Stimulated activated CD4-positive, alpha-beta T cell treated with anti-CD3 and anti-CD28 coated beads, Interleukin-1b, Interleukin-23, amount 100 ng/mL, for 4 hours (primary cell): Measurements from ENCODE around the gene ABHD15.
A peak's percentile ranks its signal among the peaks of the same experiment; 100 is the strongest.

ENCODE experiments used
- DNase-seq, 2 donors: peaks; one replicate each; pipeline ENCODE4 v3.0.0-alpha.2; 2020; ENCODE audit warnings: low read depth in 2 of 2

Gene ABHD15, protein sequence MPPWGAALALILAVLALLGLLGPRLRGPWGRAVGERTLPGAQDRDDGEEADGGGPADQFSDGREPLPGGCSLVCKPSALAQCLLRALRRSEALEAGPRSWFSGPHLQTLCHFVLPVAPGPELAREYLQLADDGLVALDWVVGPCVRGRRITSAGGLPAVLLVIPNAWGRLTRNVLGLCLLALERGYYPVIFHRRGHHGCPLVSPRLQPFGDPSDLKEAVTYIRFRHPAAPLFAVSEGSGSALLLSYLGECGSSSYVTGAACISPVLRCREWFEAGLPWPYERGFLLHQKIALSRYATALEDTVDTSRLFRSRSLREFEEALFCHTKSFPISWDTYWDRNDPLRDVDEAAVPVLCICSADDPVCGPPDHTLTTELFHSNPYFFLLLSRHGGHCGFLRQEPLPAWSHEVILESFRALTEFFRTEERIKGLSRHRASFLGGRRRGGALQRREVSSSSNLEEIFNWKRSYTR

DNA sequence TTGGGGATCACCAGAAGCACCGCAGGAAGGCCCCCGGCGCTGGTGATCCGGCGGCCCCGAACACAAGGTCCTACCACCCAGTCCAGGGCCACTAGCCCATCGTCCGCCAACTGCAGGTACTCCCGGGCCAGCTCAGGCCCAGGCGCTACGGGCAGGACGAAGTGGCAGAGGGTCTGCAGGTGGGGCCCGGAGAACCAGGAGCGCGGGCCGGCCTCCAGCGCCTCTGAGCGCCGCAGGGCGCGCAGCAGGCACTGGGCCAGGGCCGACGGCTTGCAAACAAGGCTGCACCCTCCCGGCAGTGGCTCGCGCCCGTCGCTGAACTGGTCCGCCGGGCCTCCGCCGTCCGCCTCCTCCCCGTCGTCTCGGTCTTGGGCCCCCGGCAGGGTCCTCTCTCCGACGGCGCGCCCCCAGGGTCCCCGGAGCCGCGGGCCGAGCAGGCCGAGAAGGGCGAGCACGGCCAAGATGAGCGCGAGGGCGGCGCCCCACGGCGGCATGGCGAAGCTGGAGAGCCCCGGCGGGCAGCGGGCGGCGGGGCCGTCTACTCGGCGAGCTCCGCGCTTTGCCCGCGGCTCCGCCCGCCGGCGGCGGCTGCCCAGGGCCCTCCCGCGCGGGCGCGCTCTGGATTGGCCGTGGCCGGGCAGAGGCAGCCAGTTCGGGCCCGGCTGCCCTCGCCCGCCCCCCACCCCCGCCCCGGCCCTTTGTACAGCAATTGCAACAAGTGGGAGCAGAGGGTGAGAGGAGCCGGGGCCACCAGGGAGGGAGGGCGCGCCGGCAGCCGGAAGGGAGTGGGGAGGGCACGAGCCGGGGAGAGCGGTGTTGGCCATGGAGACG, at the start of gene ABHD15:
Gene ABHD15, minus strand, starts transcription at position 565 of the 831 bp plus-strand sequence. Its CDS starts 71 bp downstream, at position 494.
- peak in 1 of 2 donors; percentile 57 for DNase-seq

DNA sequence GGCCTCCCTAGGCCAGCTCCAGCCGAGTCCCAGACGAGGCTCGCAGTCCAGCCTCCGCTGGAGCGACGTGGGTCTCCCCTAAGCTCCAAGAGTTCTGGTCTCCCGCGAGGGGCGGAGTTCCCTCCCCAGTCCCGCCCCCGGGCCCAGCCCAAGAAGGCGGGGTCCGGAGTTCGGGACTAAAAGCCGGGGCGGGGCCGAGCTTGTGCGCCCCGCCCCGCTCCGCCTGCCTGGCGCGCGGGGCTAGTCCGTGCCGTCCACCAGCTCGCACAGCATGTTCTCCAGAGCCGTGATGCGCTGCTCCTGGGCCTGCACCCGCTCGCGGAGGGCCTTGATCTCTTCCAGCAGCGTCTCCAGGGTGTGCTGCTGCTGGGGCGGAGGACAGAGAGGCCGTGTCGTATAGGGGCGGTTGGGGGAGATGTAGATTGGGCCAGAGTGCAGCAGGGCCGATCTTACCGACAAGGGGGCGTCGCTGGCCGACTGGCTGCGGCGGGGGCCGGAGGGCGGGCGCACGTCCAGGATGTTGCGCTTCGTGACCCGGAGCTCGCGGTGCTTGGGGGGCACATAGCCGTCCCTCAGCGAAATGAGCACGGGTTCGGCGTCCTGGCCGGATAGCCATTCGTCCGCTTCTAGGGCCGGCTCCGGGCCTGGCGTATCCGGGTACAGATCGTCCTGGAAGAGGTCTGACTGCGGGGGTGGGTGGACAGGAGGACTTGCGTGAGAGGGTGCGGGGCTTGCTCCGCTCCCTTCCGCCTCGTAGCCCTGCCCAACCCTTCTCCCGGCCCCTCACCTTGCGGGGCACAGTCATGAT, 48.9 kb upstream of the ABHD15 start:
- DNase-seq, result peak; percentile 73 to 83

DNA sequence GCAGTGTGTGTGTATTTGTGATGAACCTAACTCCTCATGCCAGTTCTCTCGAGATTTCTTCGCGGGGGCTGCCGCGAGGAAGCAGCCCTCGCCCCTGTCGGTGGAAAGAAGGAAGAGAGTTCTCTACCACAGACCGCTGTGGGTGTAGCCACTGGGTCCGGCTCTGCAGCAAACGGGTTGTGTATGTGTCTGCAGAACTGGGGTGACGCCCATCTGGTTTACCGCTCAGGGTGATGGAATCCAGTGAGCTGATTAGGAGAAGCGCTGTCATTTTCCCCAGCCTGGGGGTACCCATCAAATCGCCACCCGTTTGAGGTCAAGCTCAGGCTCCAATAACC, 48.2 kb upstream of the ABHD15 start:
- no peak for DNase-seq

DNA sequence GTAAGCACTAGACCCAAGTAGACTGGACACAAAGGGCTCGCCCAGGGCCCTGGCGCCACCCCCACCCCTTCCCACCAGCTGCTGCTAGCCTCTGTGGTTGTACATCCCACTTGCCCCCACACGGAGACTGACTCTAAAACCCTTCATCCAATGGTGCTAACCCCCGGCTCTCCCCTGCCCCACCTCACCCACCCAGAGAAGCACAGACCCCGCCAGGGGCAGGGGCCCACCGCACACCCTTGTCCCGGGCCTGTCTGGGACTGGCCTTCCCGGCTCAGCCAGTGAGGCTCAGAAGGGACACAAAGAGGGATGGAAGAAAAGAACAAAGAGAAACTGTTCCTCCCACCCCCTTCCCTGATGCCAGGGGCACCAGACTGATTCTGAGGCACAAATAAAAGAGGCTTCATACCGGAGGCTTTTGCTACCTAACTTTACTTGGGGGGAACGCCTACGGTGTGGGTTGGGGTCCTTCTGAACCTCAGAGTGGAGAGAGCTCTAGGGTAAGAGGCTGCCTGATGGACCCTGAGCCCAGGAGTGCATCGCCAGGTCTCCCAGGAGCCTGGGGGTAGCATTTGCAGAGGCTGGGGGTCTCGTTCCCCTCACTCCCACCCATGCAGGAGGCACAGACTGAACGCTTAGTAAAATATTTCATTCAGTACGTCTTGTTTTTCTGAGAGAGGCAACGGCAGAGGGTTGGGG, 47.7 kb upstream of the ABHD15 start:
- no peak for DNase-seq

DNA sequence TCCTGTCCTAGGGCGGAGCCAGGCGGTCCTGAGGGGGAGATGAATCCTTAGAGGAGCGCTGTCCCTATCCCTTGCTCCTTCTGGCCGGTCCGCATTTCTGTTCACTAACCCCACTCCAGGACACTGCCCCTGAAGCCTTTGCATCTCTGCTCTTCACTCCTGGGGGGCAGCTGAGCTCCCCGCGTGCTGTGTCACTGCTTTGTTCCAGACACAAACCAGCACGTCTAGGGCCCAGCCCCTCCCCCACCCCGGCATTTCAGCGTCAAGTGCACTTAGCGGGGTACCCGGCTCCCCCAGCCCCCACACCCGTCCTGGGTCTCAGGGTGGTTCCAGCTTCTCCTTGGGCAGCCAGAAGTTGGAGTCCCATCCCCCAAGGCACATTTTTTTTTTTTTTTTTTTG, 47.0 kb upstream of the ABHD15 start:
- DNase-seq, result no peak

DNA sequence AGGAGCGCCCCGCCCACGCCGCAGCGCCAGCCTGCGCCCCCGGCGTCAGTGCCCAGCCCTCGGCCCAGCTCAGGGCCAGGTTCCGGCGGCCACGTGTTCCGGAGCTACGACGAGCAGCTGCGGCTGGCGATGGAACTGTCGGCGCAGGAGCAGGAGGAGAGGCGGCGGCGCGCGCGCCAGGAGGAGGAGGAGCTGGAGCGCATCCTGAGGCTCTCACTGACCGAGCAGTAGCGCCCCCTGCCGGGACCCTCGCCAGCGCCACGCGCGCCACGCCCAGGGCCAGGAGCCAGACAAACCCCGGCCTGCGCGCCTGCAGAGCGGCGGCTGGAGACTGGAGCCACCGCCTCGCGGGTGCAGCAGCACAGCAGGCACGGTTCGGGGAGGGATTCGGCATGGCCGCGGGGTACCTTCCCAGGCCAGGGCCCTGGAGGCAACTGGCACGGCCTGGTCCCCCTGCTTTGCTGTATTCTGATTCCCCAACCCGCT, 46.6 kb upstream of the ABHD15 start:
- DNase-seq, result peak; percentile 91 to 96

DNA sequence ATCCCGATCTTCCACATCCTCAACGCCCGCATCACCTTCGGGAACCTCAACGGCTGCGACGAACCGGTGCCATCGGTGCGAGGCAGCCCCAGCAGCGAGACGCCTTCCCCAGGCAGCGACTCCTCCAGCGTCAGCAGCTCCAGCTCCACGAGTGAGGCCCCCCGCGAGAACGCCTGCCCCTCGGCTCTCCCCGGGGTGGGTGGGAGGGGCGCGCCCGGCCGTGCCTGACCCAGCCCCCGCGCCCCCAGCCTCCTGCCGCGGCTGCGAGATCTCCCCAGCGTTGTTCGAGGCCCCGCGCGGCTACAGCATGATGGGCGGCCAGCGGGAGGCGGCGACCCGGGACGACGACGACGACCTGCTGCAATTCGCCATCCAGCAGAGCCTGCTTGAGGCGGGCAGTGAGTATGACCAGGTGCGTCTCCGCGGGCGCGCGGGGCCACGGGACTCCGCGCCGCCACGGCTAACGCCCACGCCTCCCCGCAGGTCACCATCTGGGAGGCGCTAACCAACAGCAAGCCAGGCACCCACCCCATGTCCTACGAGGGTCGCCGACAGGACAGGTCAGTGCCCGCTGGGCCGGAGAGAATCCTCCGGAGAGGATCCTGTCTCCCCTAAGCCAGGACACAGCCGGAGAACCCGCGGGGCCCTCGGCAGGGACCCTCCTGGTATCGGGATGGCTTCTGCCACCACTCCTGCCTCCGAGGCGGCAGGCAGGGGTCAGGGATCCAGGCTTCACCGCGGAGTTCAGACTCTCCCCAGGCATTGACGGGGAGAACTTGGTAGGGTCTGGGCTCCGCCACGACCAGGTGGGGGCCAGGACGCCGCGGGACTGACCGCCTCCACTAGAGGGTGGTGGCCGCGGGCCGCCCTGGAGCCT, 45.8 kb upstream of the ABHD15 start:
- no peak for DNase-seq

DNA sequence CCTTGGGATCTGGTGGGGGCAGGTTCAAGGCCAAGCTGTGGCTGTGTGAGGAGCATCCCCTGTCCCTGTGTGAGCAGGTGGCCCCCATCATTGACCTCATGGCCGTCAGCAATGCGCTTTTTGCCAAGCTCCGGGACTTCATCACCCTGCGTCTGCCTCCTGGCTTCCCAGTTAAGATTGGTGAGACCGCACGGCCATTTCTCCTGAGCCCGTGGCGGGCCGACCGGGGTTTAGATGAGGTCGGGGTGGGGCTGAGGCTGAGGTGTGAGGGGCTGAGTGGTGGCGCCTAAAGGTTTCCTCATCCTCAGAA, 45.2 kb upstream of the ABHD15 start:
- no peak for DNase-seq

DNA sequence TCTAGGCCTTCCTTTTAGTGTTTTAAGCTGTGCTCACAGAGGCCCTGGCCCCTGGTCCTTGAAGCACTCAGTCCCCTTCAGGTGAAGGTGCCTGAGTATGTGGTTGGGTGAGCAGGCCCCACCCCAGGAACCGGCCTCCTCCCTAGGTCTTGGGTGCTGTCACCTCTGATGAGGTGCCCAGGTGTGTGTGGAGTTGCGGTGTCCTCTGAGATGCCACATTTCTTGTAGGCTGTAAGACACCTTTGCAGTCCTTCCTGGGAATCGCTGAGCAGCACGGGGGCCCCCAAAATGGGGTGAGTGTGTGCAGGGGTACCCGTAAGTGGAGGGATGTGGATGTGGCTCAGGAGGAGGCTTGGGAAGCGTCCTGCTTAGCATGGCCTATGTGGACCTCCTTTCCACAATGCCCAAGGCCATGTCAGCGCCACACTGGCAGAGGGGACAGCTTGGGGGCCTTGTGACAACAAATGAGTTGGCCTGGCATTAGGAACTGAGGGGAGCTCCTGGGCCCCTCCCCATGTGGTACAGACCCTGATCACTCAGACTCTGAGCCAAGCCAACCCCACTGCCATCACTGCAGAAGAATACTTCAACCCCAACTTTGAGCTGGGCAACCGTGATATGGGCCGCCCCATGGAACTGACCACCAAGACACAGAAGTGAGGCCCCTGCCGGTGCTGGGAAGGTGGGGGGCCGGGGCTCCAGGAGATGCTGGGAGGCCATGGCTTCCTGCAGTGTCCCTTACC, 44.7 kb upstream of the ABHD15 start:
- DNase-seq, result no peak

DNA sequence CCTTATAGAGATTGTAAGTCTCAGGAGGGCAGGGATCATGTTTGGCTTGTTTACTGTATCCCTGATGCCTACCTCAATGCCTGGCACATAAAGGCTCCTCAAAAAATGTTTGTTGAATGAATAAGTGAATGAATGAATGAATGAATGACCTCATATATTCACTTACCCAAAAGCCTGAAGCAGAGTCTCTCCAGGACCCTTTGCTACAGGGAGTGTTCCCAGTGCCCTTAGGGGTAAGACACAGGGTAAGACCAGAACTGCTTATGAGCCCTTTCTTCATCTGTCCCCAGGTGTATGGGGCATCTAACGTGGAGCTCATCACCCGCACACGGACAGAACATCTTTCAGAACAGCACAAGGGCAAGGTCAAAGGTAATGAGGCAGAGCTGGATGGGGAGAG, 43.6 kb upstream of the ABHD15 start:
- DNase-seq, result no peak

DNA sequence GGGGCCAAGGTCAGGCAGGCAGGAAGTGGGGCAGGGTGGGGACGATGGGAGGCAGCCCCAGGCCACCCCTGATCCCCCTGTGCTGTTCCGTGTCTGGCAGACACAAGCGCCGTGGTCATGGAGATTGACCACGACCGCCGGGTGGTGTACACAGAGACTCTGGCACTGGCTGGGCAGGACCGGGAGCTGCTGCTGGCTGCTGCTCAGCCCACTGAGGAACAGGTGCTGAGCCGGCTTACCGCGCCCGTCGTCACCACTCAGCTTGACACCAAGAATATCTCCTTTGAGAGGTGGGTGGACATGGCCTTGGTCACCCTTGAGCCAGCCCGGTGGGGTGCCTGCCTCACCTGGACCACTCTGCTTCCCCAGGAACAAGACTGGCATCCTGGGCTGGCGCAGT, 42.1 kb upstream of the ABHD15 start:
- DNase-seq, result no peak

DNA sequence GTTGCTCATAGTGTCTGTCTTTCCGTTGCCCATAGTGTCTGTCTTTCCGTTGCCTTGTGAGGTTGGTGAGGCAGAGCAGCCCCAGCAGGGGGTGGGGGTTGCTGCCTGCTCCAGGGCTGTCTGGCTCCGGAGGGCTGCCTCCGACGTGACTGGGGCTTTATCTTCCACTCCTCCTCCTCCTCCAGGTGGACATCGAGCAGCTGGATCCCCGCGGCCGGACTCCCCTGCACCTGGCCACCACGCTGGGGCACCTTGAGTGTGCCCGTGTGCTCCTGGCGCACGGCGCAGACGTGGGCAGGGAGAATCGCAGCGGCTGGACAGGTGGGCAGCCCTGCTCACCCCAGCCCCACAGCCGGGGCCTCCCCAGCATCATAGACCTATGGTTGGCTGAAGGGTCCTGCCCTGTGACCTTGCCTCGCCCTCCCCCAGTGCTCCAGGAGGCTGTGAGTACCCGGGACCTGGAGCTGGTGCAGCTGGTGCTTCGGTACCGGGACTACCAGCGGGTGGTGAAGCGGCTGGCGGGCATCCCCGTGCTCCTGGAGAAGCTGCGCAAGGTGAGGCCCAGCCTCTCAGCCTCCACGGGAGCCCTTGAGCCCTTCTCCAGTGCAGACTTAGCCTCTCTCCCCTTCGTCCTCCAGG, 40.8 kb upstream of the ABHD15 start:
- DNase-seq, result no peak

DNA sequence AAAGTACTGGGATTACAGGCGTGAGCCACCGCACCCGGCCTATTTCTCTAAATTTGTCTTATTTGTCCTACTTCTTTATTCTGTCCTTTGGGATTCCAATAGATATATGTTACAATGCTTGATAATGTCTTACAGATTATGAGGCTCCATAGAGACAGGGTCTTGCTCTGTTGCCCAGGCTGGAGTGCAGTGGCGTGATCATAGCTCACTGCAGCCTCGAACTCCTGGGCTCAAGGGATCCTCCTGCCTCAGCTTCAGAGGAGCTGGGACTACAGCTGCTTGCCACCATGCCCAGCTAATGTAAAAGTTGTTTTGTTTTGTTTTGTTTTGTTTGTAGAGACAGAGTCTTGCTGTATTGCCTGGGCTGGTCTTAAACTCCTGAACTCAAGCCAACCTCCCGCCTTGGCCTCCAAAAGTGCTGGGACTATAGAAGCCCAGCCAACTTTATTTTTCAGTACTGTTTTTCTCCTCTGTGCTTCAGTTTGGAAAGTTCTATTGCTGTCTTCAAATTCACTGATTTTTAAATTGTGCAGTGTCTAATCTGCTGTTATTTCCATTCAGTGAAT, 36.4 kb upstream of the ABHD15 start:
- DNase-seq, result no peak

DNA sequence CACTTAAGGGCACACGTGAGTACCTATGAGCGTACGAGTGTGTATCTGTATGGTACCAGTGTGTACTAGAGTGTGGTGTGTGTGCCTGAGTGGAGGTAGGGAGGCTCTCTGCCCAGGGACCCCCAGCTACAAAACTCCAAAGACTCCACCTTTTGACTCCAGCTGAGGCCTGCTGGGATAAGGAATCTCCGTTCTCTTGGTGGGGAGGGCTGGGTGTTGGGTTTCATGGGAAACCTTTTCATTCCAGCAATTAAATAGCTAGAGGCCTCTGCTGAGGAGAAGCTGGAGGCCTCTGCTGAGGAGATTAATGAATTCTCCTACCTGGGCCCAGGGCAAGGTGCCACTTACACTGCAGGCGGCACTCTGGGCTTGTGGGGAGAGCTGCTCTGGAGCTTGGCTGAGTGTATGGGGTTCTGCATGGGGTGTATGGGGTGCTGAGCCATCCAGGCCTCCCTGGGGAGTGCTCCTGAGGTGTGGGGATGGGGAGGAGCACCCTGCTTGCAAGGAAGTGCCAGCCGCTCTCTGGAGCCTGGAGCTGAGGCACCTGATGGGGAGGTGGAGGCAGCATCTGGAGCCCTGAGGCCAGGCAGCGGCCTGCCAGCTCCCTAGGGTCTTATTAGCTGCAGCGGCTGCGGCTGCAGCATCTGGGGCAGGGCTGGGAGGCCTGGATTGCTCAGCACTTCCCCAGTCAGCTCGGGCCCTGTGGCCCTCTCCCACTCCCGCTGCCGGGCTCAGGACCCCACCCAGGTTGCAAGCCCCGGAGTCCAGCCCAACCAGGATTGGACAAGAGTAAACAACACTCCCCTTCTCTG, 30.7 kb upstream of the ABHD15 start:
- DNase-seq, result no peak

DNA sequence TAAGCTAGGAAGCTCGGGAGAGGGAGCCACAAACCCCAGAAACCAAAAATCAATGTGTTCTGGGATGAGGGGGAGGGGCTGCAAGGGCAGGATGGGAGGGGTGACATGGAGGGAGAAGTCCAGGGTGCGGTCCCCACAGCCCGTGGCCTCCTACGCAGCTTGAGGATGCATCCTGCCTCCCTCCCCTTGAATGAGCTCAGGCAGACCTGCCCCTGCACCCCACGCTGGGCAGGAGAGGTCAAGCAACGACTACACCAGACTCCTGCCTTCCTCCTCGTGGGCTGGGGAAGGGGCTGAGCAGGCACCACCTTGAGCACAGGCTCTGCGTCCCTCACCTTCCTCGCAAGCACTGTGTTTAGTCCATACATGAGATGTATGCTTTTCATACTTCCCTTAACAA, 30.0 kb upstream of the ABHD15 start:
- DNase-seq, result no peak

DNA sequence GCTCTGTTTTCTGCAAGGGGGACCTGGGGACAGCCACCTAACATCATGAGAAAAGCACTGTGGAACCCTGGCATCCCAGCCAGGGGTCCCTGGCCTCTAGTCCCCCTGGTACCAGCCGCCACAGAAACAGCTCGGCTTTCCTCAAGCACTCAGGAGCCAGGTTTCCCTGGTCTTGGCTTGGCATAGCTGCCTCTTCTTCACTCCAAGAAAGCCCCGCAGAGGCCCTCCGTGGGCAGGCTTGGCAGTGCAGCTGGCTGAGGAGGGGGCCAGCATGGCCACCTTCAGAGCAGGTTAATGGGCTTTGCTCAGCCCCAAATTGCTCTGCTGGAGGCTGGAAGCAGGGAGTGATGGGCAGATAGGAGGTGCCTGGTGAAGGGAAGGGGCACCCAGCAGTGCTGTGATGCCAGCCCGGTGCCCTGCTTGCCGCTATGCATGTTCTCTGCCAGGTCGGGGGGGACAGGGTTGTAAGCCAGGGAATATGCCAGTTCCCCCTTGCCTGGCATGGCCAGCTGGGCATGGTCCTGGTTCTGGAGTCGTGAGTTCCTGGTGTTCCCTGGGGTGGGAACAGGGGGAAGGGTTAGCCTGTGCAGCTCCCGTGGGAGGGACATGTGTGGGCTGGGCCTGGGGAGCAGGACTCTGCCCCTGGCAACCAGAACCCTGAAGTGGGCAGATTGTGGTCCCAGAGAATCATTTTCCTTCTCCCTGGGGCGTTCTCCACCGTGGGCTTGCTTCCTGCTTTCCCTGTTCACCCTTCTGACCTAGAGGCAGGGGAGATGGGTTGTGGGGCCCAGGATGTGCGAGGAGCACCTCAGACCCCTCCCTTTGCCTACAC, 29.3 kb upstream of the ABHD15 start:
- no peak for DNase-seq
